Fibroblast of lung (primary cell): ENCODE data around the gene VAC14.

ENCODE experiments used
- CTCF ChIP-seq, 2 donors: IDR thresholded peaks in 1 of 2; conservative IDR thresholded peaks in 1 of 2; 1 replicate in 1 of 2; 2 replicates in 1 of 2; pipeline ENCODE4 v1.5.1; 2011 to 2012; ENCODE audit warnings: low read length in 2 of 2, control low read depth in 1 of 2, inconsistent platforms in 1 of 2, low read depth in 1 of 2, mild to moderate bottlenecking in 1 of 2
- EZH2 ChIP-seq: IDR thresholded peaks from 2 replicates; pipeline ENCODE4 v1.5.1; 2012; ENCODE audit warnings: low read length, control low read depth, mild to moderate bottlenecking; ENCODE audit errors: missing control alignments

- TF ChIP-seq CTCF (conservative IDR thresholded peaks at IDR 0.05 in 1 of 2, IDR thresholded peaks at IDR 0.05 in 1 of 2; ENCODE audit: low read depth in 1 of 2, low read length in 2 of 2) (no peak), EZH2 (no peak)
These were observed 4.4 kb upstream of the VAC14 start for GRCh38 chr16:70805380-70805779.
